Activated gamma-delta T cell treated with anti-CD3 and anti-CD28 coated beads, Interleukin-2, amount 50 U/mL, for 16 hours (primary cell): ENCODE measurements around the gene TMEM51.

Experiments used
- DNase-seq: peaks from one replicate; pipeline ENCODE4 v3.0.0-alpha.2; 2020; ENCODE audit warnings: low read depth

TMEM51 gene

GRCh38 chr1:15177710-15178166, 24.2 kb downstream of the TMEM51 start:
- no peak for DNase-seq

- no peak for DNase-seq
These were observed 25.3 kb downstream of the TMEM51 start for GRCh38 chr1:15178571-15179484.

- DNase-seq, result no peak
These were observed 25.9 kb downstream of the TMEM51 start for GRCh38 chr1:15179485-15179883.

GRCh38 chr1:15180189-15180588, 26.6 kb downstream of the TMEM51 start:
- no peak for DNase-seq

GRCh38 chr1:15180945-15181523, 27.5 kb downstream of the TMEM51 start:
- DNase-seq, result no peak

GRCh38 chr1:15181564-15181963, 28.0 kb downstream of the TMEM51 start:
- no peak for DNase-seq

- no peak for DNase-seq
These were observed 31.1 kb downstream of the TMEM51 start for GRCh38 chr1:15184436-15185241.

GRCh38 chr1:15185617-15186016, 32.1 kb downstream of the TMEM51 start:
- no peak for DNase-seq

- DNase-seq, result no peak
These were observed 32.7 kb downstream of the TMEM51 start for GRCh38 chr1:15186073-15186845.

GRCh38 chr1:15186846-15187151, 33.3 kb downstream of the TMEM51 start:
- DNase-seq, result no peak

- no peak for DNase-seq
These were observed 33.9 kb downstream of the TMEM51 start for GRCh38 chr1:15187175-15188129.

GRCh38 chr1:15188130-15188524, 34.6 kb downstream of the TMEM51 start:
- no peak for DNase-seq

- DNase-seq, result no peak
These were observed 35.1 kb downstream of the TMEM51 start for GRCh38 chr1:15188678-15189077.

- no peak for DNase-seq
These were observed 36.3 kb downstream of the TMEM51 start for GRCh38 chr1:15189692-15190370.

- no peak for DNase-seq
These were observed 37.7 kb downstream of the TMEM51 start for GRCh38 chr1:15191267-15191666.

- DNase-seq, result no peak
These were observed 38.2 kb downstream of the TMEM51 start for GRCh38 chr1:15191770-15192169.

- no peak for DNase-seq
These were observed 39.5 kb downstream of the TMEM51 start for GRCh38 chr1:15192916-15193550.

- no peak for DNase-seq
These were observed 42.0 kb downstream of the TMEM51 start for GRCh38 chr1:15195420-15196052.

GRCh38 chr1:15196069-15196468, 42.5 kb downstream of the TMEM51 start:
- no peak for DNase-seq
